Neural progenitor cell (in vitro differentiated cells): ENCODE measurements around the gene SLC35E4.

ENCODE experiments used
- EZH2 ChIP-seq: fragments of 200-600 bp; sonication (generic); IDR thresholded peaks from 2 replicates; pipeline ENCODE4 v1.6.1; 2017; ENCODE audit warnings: antibody characterized with exemption, mild to moderate bottlenecking, moderate library complexity
- EZH2phosphoT487 ChIP-seq: fragments of 200-600 bp; sonication (generic); IDR thresholded peaks from 2 replicates; pipeline ENCODE4 v1.6.1; 2017; ENCODE audit warnings: antibody characterized with exemption
- TF ChIP-seq, protein P1 (sequence below): fragments of 200-600 bp; sonication (generic); IDR thresholded peaks from 2 replicates; pipeline ENCODE4 v1.5.1; 2017; ENCODE audit warnings: antibody characterized with exemption, mild to moderate bottlenecking

DNA sequence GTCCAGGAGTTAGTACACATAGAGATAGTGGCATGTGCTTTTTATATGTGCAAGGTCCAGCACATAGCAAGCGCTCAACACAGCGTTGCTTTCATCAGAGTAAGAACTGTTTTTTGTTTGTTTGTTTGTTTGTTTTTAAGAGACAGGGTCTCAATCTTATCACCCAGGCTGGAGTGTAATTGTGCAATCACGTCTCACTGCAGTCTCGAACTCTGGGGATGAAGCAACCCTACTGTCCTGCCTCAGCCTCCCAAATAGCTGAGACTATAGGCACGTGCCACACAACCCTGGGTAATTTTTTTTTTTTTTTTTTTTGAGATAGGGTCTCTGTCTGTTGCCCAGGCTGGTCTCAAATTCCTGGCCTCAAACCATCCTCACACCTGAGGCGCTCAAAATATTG, 17.8 kb upstream of the SLC35E4 start:
- TF ChIP-seq, protein P1, sequence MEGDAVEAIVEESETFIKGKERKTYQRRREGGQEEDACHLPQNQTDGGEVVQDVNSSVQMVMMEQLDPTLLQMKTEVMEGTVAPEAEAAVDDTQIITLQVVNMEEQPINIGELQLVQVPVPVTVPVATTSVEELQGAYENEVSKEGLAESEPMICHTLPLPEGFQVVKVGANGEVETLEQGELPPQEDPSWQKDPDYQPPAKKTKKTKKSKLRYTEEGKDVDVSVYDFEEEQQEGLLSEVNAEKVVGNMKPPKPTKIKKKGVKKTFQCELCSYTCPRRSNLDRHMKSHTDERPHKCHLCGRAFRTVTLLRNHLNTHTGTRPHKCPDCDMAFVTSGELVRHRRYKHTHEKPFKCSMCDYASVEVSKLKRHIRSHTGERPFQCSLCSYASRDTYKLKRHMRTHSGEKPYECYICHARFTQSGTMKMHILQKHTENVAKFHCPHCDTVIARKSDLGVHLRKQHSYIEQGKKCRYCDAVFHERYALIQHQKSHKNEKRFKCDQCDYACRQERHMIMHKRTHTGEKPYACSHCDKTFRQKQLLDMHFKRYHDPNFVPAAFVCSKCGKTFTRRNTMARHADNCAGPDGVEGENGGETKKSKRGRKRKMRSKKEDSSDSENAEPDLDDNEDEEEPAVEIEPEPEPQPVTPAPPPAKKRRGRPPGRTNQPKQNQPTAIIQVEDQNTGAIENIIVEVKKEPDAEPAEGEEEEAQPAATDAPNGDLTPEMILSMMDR: no peak
- TF ChIP-seq EZH2: no peak
- TF ChIP-seq EZH2phosphoT487: no peak
